ENCODE results near the gene B4GALNT4. TPM values are rescaled to one million over a fixed set of nuclear protein-coding genes. Genes with fewer than 3 reads are reported as not detected.

Gene B4GALNT4
- total and polyA plus RNA-seq, 2 of the 4 experiments (the other 2 are of a cell fraction) = 5.2 to 38.6 TPM

GRCh38 chr11:390175-390574 lies 20.9 kb downstream of the B4GALNT4 start:
- H3K9me1 ChIP-seq (ENCODE audit: insufficient read depth, low read length) = peaks cover 3% of the 10 kb centered on the region
- CTCF ChIA-PET = no interaction called here
- dilution Hi-C loops (cut with HindIII; ENCODE audit: low sequenced_read_pairs, unreplicated experiment) = no loop called here

More at GRCh38 chr11:390175-390574, 20.9 kb downstream of the B4GALNT4 start:
- Histone ChIP-seq H2AFZ (replicated peaks; ENCODE audit: low read length, poor library complexity) (no peak overlapping the region), H3K4me3 (ENCODE audit: insufficient read depth, low read depth, low read length) (no peak overlapping the region), H4K20me1 (ENCODE audit: insufficient read depth, low read length) (no peaks in the 10 kb centered on the region), H3K14ac (replicated peaks; ENCODE audit: low read depth, low read length) (no peak overlapping the region), H2BK5ac (ENCODE audit: low read depth, low read length, poor library complexity, severe bottlenecking) (no peak overlapping the region), H3K9ac (ENCODE audit: low read depth, low read length) (no peak overlapping the region), H4K91ac (ENCODE audit: insufficient read depth, low read depth, low read length) (no peak overlapping the region), H3K9me3 (ENCODE audit: control insufficient read depth, insufficient read depth, low read length) (peaks cover 6% of the 10 kb centered on the region; the same call in 1 of the 2 replicates), H2BK120ac (ENCODE audit: low read depth, low read length) (no peak overlapping the region), H3K36me3 (ENCODE audit: control insufficient read depth, insufficient read depth, low read length) (no peaks in the 10 kb centered on the region), H4K5ac (ENCODE audit: low read depth, low read length) (no peak overlapping the region), H3K18ac (ENCODE audit: low read depth, low read length) (no peak overlapping the region), H3K27me3 (ENCODE audit: control insufficient read depth, insufficient read depth, low read length) (peaks cover 8% of the 10 kb centered on the region; the same call in 1 of the 2 replicates), H4K8ac (ENCODE audit: low read depth in 2 of 2, low read length in 2 of 2) (no peak overlapping the region), H3K23ac (ENCODE audit: low read depth, low read length) (no peak overlapping the region), H3K27ac (ENCODE audit: insufficient read depth, low read length) (no peak overlapping the region), H3K79me1 (ENCODE audit: low read depth in 1 of 2, low read length in 2 of 2) (peaks cover 0 to 4% of the 10 kb centered on the region in 2 experiments; a peak in 1 of 4 replicates), H2BK15ac (ENCODE audit: low read depth, low read length) (no peak overlapping the region), H2AK5ac (ENCODE audit: low read depth, low read length) (no peak overlapping the region), H2AK9ac (replicated peaks; ENCODE audit: low read depth, low read length, poor library complexity) (no peak overlapping the region), H3K4me1 (ENCODE audit: control insufficient read depth, insufficient read depth, low read length) (peaks cover 18% of the 10 kb centered on the region), H2BK20ac (ENCODE audit: low read depth, low read length) (no peak overlapping the region), H3K4ac (ENCODE audit: low read depth, low read length) (no peak overlapping the region), H3K4me2 (ENCODE audit: low read depth, low read length) (no peak overlapping the region), H3K56ac (ENCODE audit: extremely low read depth, insufficient read depth, low read length) (no peak overlapping the region)
- POLR2A ChIA-PET (ENCODE audit: unreplicated experiment) = no interaction called here
- no TSS peak for BruUV-seq (replicated peaks)
- intact Hi-C loops (cut with micrococcal nuclease) = no loop called here
- in situ Hi-C loops (cut with MboI; ENCODE audit: low sequenced_read_pairs) = no loop called here
- DNase-seq (no peak), ATAC-seq (ENCODE audit: low read depth) (no peak)
- TF ChIP-seq CEBPB (IDR thresholded peaks at IDR 0.05; ENCODE audit: low read depth, low read length) = no peak
- TF ChIP-seq MXI1 (IDR thresholded peaks at IDR 0.05; ENCODE audit: borderline replicate concordance, low read depth, low read length) = no peak
- no peak for TF ChIP-seq CTCF (conservative IDR thresholded peaks at IDR 0.05; ENCODE audit: low read depth, low read length)
- TF ChIP-seq CHD1 (IDR thresholded peaks at IDR 0.05; ENCODE audit: low read depth, low read length) = no peak
- no peak for TF ChIP-seq MAZ (IDR thresholded peaks at IDR 0.05; ENCODE audit: borderline replicate concordance, low read depth, low read length)
- no peak for TF ChIP-seq MAFK (IDR thresholded peaks at IDR 0.05; ENCODE audit: low read depth, low read length)
- no peak for TF ChIP-seq SMC3 (IDR thresholded peaks at IDR 0.05; ENCODE audit: low read depth, low read length)
- TF ChIP-seq ELK1 (IDR thresholded peaks at IDR 0.05; ENCODE audit: borderline replicate concordance, low read depth, low read length) = no peak
- TF ChIP-seq FOS (IDR thresholded peaks at IDR 0.05; ENCODE audit: low read depth, low read length) = no peak
- TF ChIP-seq RAD21 (IDR thresholded peaks at IDR 0.05; ENCODE audit: low read length) = no peak
- TF ChIP-seq RFX5 (IDR thresholded peaks at IDR 0.05; ENCODE audit: low read depth, low read length) = no peak
- no peak for TF ChIP-seq BHLHE40 (IDR thresholded peaks at IDR 0.05; ENCODE audit: low read depth, low read length)
- WGBS, 2 experiments (ENCODE audit: extremely low coverage in 2 of 2, insufficient read length in 1 of 2) = 83% methylated on average over 5 of the region's 11 CpGs; no CpG with 5 or more reads in 1 of the 2 experiments
